ENCODE data around the gene SCYL1. TPM values are rescaled to one million over a fixed set of nuclear protein-coding genes. Genes with fewer than 3 reads are reported as not detected.
A peak's percentile ranks its signal among the peaks of the same experiment; 100 is the strongest.

The SCYL1 gene
- polyA plus RNA-seq, 1 donor (not counting 4 experiments of a cell fraction or from before 2014, with no cell fraction given): 31.3 TPM

DNA sequence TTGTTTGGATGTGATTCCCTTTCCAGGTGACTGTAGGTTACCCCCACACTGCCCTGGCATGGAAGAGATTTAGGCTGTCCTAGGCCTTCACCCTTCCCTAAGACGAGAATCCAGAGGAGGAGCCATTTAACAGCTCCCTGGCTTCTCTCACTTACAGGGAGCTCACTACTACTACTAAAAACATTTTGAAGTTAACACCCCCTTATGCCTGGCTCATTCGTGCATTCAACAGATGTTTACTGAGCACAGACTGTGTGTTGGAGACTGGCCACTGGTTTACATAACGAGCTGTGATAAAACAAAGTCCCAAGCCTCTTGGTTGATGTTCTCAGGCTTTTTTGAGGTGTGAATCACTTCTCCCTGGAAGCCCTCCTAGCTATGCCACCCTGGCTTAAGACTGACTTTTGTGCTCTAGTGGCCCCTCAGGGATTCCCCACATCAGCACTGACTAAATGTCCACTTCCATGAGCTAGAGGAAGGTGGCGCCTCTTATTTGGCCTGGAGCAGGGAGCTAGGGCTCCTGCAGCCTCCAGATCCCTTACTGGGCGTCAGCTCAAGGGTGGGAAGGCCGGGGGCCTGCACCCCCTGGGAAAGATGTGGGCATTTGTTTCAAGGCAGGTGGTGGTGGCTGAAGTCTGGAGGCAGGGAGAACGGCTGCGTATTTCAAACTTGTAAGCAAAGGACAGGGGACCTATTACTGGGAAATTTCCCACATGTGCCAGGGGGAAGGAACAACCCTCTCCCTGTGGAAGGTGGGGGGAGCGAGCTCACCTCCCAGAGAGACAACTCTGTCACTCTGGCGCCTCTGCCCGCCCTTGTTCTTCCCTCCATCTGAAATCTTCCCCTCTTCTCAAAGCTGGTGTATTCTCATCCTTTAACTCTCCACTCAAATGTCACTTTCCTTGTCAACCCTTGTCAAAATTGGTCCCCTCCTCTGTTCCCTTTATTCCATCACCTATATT, 45.4 kb upstream of the SCYL1 start:
- Histone ChIP-seq H3K4me1 (ENCODE audit: control insufficient read depth, extremely low read depth, insufficient read depth, low read length) (peaks cover 60% of the 10 kb centered on the region), H3K27me3 (ENCODE audit: control insufficient read depth, extremely low read depth, insufficient read depth, low read length) (no peaks in the 10 kb centered on the region), H3K36me3 (ENCODE audit: control insufficient read depth in 2 of 2, extremely low read depth in 1 of 2, insufficient read depth in 2 of 2, low read length in 2 of 2) (no peaks in the 10 kb centered on the region), H3K9me3 (ENCODE audit: control insufficient read depth, low read depth, low read length) (no peaks in the 10 kb centered on the region), H3K27ac (ENCODE audit: control insufficient read depth, insufficient read depth, low read length) (peak overlapping the region; percentile 100), H3K4me3 (ENCODE audit: control insufficient read depth in 2 of 3, extremely low read depth in 1 of 3, insufficient read depth in 2 of 3, low read depth in 1 of 3, low read length in 3 of 3) (peak overlapping the region in 1 of 3 experiments; percentile 4), H4K20me1 (ENCODE audit: control insufficient read depth, extremely low read depth, insufficient read depth, low read length) (no peaks in the 10 kb centered on the region), H3K9ac (ENCODE audit: control insufficient read depth, extremely low read depth, insufficient read depth, low read length) (peak overlapping the region; percentile 100), H3K9me1 (ENCODE audit: control insufficient read depth, extremely low read depth, insufficient read depth, low read length) (peaks cover 5% of the 10 kb centered on the region), H2AFZ (ENCODE audit: control insufficient read depth, low read length) (no peak overlapping the region), H3K79me2 (ENCODE audit: control insufficient read depth, insufficient read depth, low read length) (peaks cover 29% of the 10 kb centered on the region), H3K4me2 (ENCODE audit: control insufficient read depth, extremely low read depth, insufficient read depth, low read depth, low read length) (peak overlapping the region; percentile 49)
- DNase-seq (ENCODE audit: low read depth, low spot score) (no peak), FAIRE-seq (no peak)
- dilution Hi-C loops (cut with MboI; ENCODE audit: extremely low pct_ligation_motif_present, low sequenced_read_pairs): no loop called here
- TF ChIP-seq EZH2 (IDR thresholded peaks at IDR 0.05; ENCODE audit: low read length) (no peak), CTCF (optimal IDR thresholded peaks at IDR 0.05 in 1 of 3, IDR thresholded peaks at IDR 0.05 in 1 of 3, conservative IDR thresholded peaks at IDR 0.05 in 1 of 3; ENCODE audit: extremely low read depth in 1 of 3, insufficient read depth in 2 of 3, low read length in 3 of 3) (peak; percentile 28 to 63 (median 53))

- Histone ChIP-seq H3K79me2 (ENCODE audit: control insufficient read depth, insufficient read depth, low read length) (peaks cover 19% of the 10 kb centered on the region), H3K9me3 (ENCODE audit: control insufficient read depth, low read depth, low read length) (no peaks in the 10 kb centered on the region), H3K9me1 (ENCODE audit: control insufficient read depth, extremely low read depth, insufficient read depth, low read length) (peaks cover 7% of the 10 kb centered on the region), H3K4me1 (ENCODE audit: control insufficient read depth, extremely low read depth, insufficient read depth, low read length) (peaks cover 68% of the 10 kb centered on the region), H3K4me2 (ENCODE audit: control insufficient read depth, extremely low read depth, insufficient read depth, low read depth, low read length) (no peak overlapping the region), H3K27ac (ENCODE audit: control insufficient read depth, insufficient read depth, low read length) (no peak overlapping the region), H3K27me3 (ENCODE audit: control insufficient read depth, extremely low read depth, insufficient read depth, low read length) (no peaks in the 10 kb centered on the region), H3K9ac (ENCODE audit: control insufficient read depth, extremely low read depth, insufficient read depth, low read length) (no peak overlapping the region), H4K20me1 (ENCODE audit: control insufficient read depth, extremely low read depth, insufficient read depth, low read length) (no peaks in the 10 kb centered on the region), H3K4me3 (ENCODE audit: control insufficient read depth in 2 of 3, extremely low read depth in 1 of 3, insufficient read depth in 2 of 3, low read depth in 1 of 3, low read length in 3 of 3) (no peak overlapping the region), H3K36me3 (ENCODE audit: control insufficient read depth in 2 of 2, extremely low read depth in 1 of 2, insufficient read depth in 2 of 2, low read length in 2 of 2) (no peaks in the 10 kb centered on the region), H2AFZ (ENCODE audit: control insufficient read depth, low read length) (no peak overlapping the region)
- TF ChIP-seq CTCF (optimal IDR thresholded peaks at IDR 0.05 in 1 of 3, IDR thresholded peaks at IDR 0.05 in 1 of 3, conservative IDR thresholded peaks at IDR 0.05 in 1 of 3; ENCODE audit: extremely low read depth in 1 of 3, insufficient read depth in 2 of 3, low read length in 3 of 3) (no peak), EZH2 (IDR thresholded peaks at IDR 0.05; ENCODE audit: low read length) (no peak)
- dilution Hi-C loops (cut with MboI; ENCODE audit: extremely low pct_ligation_motif_present, low sequenced_read_pairs): no loop called here
- FAIRE-seq (no peak), DNase-seq (ENCODE audit: low read depth, low spot score) (no peak)
Observed at GRCh38 chr11:65482306-65482850, 42.5 kb upstream of the SCYL1 start.
